ENCODE measurements around the gene GCK.

GCK gene

GRCh38 chr7:44111761-44112160, 77.5 kb downstream of the GCK start:
- H3K36me3 ChIP-seq (ENCODE audit: control insufficient read depth, insufficient read depth, low read length): peaks cover 10% of the 10 kb centered on the region
- H3K27ac ChIP-seq (ENCODE audit: insufficient read depth, low read depth, low read length, poor library complexity, severe bottlenecking): no peak overlapping the region
- H3K4me3 ChIP-seq (ENCODE audit: insufficient read depth, low read depth, low read length): no peak overlapping the region
- H3K27me3 ChIP-seq (ENCODE audit: control insufficient read depth, insufficient read depth, low read length, poor library complexity, severe bottlenecking): no peaks in the 10 kb centered on the region
- WGBS, 2 experiments: 93 to 94% methylated on average over 16 of the region's 16 CpGs
- H3K9me3 ChIP-seq (ENCODE audit: control insufficient read depth, low read length): no peaks in the 10 kb centered on the region
- no peaks in the 10 kb centered on the region for H3K4me1 ChIP-seq (ENCODE audit: control insufficient read depth, insufficient read depth, low read length)

DNA sequence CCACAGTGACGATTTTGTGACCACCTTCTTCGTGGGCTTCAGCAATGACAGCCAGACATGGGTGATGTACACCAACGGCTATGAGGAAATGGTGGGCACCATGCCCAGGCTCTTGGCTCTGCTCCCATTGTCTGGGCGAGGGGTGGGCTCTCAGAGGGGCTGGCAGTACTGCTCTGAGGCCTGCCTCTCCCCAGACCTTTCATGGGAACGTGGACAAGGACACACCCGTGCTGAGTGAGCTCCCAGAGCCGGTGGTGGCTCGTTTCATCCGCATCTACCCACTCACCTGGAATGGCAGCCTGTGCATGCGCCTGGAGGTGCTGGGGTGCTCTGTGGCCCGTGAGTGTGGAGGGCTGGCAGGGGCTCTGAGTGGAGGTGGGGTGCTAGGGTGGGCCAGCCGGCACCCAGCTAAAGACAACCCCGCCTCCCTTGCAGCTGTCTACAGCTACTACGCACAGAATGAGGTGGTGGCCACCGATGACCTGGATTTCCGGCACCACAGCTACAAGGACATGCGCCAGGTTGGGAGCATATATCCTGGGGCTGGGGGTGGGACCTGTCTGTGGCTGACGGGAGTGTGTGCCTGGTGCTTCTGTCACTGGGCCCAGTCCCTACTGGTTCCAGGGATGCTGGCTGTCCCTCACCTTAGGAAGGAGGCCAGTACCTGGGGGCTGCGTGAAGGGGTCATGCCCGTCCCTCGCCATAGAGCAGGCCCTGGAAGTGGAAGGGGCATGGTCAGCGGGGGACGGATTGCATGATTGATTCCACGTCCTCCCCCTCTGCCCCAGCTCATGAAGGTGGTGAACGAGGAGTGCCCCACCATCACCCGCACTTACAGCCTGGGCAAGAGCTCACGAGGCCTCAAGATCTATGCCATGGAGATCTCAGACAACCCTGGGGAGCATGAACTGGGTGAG, 78.3 kb downstream of the GCK start:
- Histone ChIP-seq H3K4me1 (ENCODE audit: control insufficient read depth, insufficient read depth, low read length) (no peaks in the 10 kb centered on the region), H3K36me3 (ENCODE audit: control insufficient read depth, insufficient read depth, low read length) (peaks cover 8% of the 10 kb centered on the region), H3K27me3 (ENCODE audit: control insufficient read depth, insufficient read depth, low read length, poor library complexity, severe bottlenecking) (no peaks in the 10 kb centered on the region), H3K27ac (ENCODE audit: insufficient read depth, low read depth, low read length, poor library complexity, severe bottlenecking) (no peak overlapping the region), H3K9me3 (ENCODE audit: control insufficient read depth, low read length) (no peaks in the 10 kb centered on the region), H3K4me3 (ENCODE audit: insufficient read depth, low read depth, low read length) (no peak overlapping the region)
- WGBS, 2 experiments: 90 to 92% methylated on average over 27 of the region's 27 CpGs

DNA sequence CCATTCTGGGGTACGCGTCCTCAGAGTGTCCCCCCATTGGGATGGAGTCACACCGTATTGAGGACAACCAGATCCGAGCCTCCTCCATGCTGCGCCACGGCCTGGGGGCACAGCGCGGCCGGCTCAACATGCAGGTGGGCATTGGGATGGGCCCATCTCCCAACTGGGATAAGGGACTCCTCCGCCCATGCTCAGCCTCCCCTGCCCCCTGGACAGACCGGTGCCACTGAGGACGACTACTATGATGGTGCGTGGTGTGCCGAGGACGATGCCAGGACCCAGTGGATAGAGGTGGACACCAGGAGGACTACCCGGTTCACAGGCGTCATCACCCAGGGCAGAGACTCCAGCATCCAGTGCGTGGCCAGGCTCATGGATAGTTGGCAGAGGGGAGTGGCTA, 79.2 kb downstream of the GCK start:
- Histone ChIP-seq H3K36me3 (ENCODE audit: control insufficient read depth, insufficient read depth, low read length) (peaks cover 6% of the 10 kb centered on the region), H3K4me3 (ENCODE audit: insufficient read depth, low read depth, low read length) (no peak overlapping the region), H3K9me3 (ENCODE audit: control insufficient read depth, low read length) (no peaks in the 10 kb centered on the region), H3K27me3 (ENCODE audit: control insufficient read depth, insufficient read depth, low read length, poor library complexity, severe bottlenecking) (peaks cover 9% of the 10 kb centered on the region), H3K4me1 (ENCODE audit: control insufficient read depth, insufficient read depth, low read length) (peaks cover 7% of the 10 kb centered on the region), H3K27ac (ENCODE audit: insufficient read depth, low read depth, low read length, poor library complexity, severe bottlenecking) (no peak overlapping the region)
- 96% methylated on average over 18 of the region's 18 CpGs for WGBS, 2 experiments

DNA sequence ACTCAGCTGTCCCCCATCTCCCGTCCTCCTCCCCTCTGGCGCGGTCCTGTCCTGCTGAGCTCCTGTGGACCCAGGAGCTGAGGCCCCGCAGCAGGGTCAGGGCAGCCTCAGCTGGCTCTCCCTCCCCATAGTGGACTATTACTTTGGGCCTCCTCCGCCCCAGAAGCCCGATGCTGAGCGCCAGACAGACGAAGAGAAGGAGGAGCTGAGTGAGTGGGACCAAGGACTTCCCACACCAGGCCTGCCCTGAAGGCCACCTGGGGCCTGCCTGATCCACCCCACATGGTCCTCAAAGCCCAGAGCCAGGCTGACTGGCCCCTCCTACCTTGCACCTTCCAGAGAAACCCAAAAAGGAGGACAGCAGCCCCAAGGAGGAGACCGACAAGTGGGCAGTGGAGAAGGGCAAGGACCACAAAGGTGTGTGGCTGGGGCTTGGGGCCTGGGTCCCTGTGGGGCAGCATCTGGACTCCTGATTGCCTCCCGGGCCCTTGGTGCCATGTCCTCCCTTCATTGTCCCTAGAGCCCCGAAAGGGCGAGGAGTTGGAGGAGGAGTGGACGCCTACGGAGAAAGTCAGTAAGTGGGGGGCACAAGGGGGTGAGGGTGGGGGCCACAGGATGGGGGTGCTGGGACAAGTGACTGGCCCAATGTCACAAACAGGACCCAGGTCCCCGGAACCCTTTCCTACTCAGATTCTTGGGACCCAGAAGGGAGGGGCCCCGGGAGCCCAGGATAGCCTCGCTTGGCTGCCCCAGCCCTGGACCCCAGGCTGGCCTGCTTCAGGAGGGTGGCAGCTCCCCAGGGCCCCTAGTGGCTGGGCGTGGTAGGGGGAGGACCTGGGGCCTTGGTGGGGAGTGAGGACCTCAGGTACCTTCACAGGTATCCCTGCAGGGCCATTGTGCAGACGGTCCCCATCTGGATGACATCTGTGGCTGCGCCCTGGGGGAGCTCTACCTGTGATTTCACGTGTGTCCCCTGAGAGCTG, 80.2 kb downstream of the GCK start:
- H3K36me3 ChIP-seq (ENCODE audit: control insufficient read depth, insufficient read depth, low read length): peaks cover 6% of the 10 kb centered on the region
- no peak overlapping the region for H3K27ac ChIP-seq (ENCODE audit: insufficient read depth, low read depth, low read length, poor library complexity, severe bottlenecking)
- H3K4me3 ChIP-seq (ENCODE audit: insufficient read depth, low read depth, low read length): no peak overlapping the region
- WGBS, 2 experiments: 90% methylated on average over 21 of the region's 21 CpGs
- H3K4me1 ChIP-seq (ENCODE audit: control insufficient read depth, insufficient read depth, low read length): peaks cover 8% of the 10 kb centered on the region
- H3K27me3 ChIP-seq (ENCODE audit: control insufficient read depth, insufficient read depth, low read length, poor library complexity, severe bottlenecking): peaks cover 18% of the 10 kb centered on the region
- H3K9me3 ChIP-seq (ENCODE audit: control insufficient read depth, low read length): no peaks in the 10 kb centered on the region

DNA sequence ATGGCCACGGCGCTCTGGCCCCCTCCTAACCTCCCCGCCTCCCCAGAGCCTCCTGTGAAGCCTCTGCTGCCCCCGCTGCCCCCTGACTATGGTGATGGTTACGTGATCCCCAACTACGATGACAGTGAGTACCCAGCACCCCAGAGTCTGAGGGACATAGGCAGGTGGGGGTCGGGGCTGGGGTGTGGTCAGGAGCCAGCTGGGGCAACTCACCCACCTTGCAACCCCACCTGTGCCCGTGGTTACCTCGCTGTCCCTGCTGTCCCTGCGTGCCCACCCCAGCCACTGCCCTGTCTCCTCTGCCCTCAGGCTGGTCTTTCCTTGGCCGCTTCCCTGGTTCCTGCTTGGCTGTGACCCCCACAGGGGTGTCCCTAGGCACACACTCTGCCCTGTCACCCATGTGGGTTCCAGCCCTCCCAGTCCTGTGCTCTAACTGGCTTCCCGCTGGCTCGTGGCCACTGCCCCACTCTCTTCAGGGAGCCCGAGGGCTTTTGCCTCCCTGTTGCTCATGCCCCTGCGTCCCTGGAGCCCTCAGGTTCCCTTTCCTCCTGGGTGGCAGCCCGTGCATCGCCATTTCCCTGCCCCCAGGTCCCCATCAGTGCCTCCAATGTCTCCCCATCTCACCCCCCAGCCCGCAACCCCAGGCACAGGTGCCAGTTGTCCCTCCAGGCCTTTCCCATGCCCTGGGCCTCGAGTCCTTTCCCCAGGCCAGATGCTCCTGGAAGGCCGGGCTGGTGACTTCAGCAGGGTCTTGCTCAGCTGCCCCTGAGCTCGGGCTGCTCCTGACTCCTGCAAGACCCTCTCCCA, 81.1 kb downstream of the GCK start:
- peaks cover 26% of the 10 kb centered on the region for H3K27me3 ChIP-seq (ENCODE audit: control insufficient read depth, insufficient read depth, low read length, poor library complexity, severe bottlenecking)
- peaks cover 8% of the 10 kb centered on the region for H3K4me1 ChIP-seq (ENCODE audit: control insufficient read depth, insufficient read depth, low read length)
- WGBS, 2 experiments: 90 to 91% methylated on average over 21 of the region's 21 CpGs
- peaks cover 6% of the 10 kb centered on the region for H3K36me3 ChIP-seq (ENCODE audit: control insufficient read depth, insufficient read depth, low read length)
- H3K4me3 ChIP-seq (ENCODE audit: insufficient read depth, low read depth, low read length): no peak overlapping the region
- no peaks in the 10 kb centered on the region for H3K9me3 ChIP-seq (ENCODE audit: control insufficient read depth, low read length)
- H3K27ac ChIP-seq (ENCODE audit: insufficient read depth, low read depth, low read length, poor library complexity, severe bottlenecking): no peak overlapping the region

DNA sequence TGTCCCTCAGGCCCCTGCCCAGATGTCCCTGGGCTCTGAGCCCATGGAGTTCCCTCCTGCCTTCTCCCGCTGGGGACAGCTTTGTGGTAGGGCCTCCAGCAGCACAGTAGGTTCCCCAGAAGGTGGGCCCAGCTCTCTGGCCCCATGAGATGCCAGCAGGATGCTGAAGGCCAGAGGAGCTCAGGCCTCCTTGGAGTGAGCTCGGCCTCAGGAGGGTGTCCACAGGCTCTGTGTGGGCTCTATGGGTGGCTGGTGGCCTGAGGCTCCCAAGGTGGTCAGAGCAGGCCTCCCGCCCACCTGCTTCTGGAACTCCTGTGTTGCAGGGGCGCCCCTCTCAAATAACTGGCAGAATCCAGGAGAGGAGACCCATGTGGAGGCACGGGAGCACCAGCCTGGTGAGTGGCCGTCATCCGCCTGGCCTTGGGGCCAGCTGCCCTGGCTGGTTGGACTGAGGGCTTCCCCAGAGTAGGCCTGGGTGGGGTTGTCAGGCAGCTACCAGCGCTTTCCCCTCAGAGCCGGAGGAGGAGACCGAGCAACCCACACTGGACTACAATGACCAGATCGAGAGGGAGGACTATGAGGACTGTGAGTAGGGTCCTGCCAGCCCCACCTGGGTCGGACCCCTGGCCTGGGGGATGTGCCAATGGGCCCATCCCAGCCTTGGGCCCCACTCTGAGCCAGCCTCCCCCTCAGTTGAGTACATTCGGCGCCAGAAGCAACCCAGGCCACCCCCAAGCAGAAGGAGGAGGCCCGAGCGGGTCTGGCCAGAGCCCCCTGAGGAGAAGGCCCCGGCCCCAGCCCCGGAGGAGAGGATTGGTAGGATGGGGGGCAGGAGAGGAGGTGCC, 81.9 kb downstream of the GCK start:
- Histone ChIP-seq H3K4me1 (ENCODE audit: control insufficient read depth, insufficient read depth, low read length) (peaks cover 8% of the 10 kb centered on the region), H3K36me3 (ENCODE audit: control insufficient read depth, insufficient read depth, low read length) (no peaks in the 10 kb centered on the region), H3K9me3 (ENCODE audit: control insufficient read depth, low read length) (no peaks in the 10 kb centered on the region), H3K27me3 (ENCODE audit: control insufficient read depth, insufficient read depth, low read length, poor library complexity, severe bottlenecking) (peaks cover 30% of the 10 kb centered on the region), H3K4me3 (ENCODE audit: insufficient read depth, low read depth, low read length) (no peak overlapping the region), H3K27ac (ENCODE audit: insufficient read depth, low read depth, low read length, poor library complexity, severe bottlenecking) (no peak overlapping the region)
- WGBS, 2 experiments: 93% methylated on average over 18 of the region's 18 CpGs

- H3K36me3 ChIP-seq (ENCODE audit: control insufficient read depth, insufficient read depth, low read length): no peaks in the 10 kb centered on the region
- 88 to 89% methylated on average over 10 of the region's 10 CpGs for WGBS, 2 experiments
- H3K9me3 ChIP-seq (ENCODE audit: control insufficient read depth, low read length): no peaks in the 10 kb centered on the region
- peaks cover 30% of the 10 kb centered on the region for H3K27me3 ChIP-seq (ENCODE audit: control insufficient read depth, insufficient read depth, low read length, poor library complexity, severe bottlenecking)
- no peak overlapping the region for H3K27ac ChIP-seq (ENCODE audit: insufficient read depth, low read depth, low read length, poor library complexity, severe bottlenecking)
- no peak overlapping the region for H3K4me3 ChIP-seq (ENCODE audit: insufficient read depth, low read depth, low read length)
- H3K4me1 ChIP-seq (ENCODE audit: control insufficient read depth, insufficient read depth, low read length): peaks cover 8% of the 10 kb centered on the region
Observed at GRCh38 chr7:44106311-44107065, 82.8 kb downstream of the GCK start.

- H3K4me1 ChIP-seq (ENCODE audit: control insufficient read depth, insufficient read depth, low read length): peaks cover 11% of the 10 kb centered on the region
- no peak overlapping the region for H3K4me3 ChIP-seq (ENCODE audit: insufficient read depth, low read depth, low read length)
- H3K36me3 ChIP-seq (ENCODE audit: control insufficient read depth, insufficient read depth, low read length): no peaks in the 10 kb centered on the region
- H3K27ac ChIP-seq (ENCODE audit: insufficient read depth, low read depth, low read length, poor library complexity, severe bottlenecking): no peak overlapping the region
- H3K9me3 ChIP-seq (ENCODE audit: control insufficient read depth, low read length): no peaks in the 10 kb centered on the region
- peaks cover 30% of the 10 kb centered on the region for H3K27me3 ChIP-seq (ENCODE audit: control insufficient read depth, insufficient read depth, low read length, poor library complexity, severe bottlenecking)
- 87 to 89% methylated on average over 2 of the region's 2 CpGs for WGBS, 2 experiments
Observed at GRCh38 chr7:44105832-44106231, 83.4 kb downstream of the GCK start.

All from ectodermal cell (in vitro differentiated cells).